ENCODE measurements around the gene PHC3. TPM values are rescaled to one million over a fixed set of nuclear protein-coding genes. Genes with fewer than 3 reads are reported as not detected.

The PHC3 gene
- polyA plus RNA-seq, 2 of the 4 experiments (the other 2 are of a cell fraction) = 10.8 to 49.1 TPM

GRCh38 chr3:170063691-170064090, 117.8 kb downstream of the PHC3 start (continued):
- TF ChIP-seq REST (IDR thresholded peaks at IDR 0.05) (no peak), ZFP36 (IDR thresholded peaks at IDR 0.05; ENCODE audit: borderline replicate concordance, partially characterized antibody) (no peak), CBX8 (IDR thresholded peaks at IDR 0.05) (no peak), MYC (IDR thresholded peaks at IDR 0.05; ENCODE audit: borderline replicate concordance, low read length) (no peak), TFCP2L1 (CRISPR knock-in tag; IDR thresholded peaks at IDR 0.05) (no peak), KDM1A (IDR thresholded peaks at IDR 0.05; ENCODE audit: low read depth) (no peak), CBX2 (IDR thresholded peaks at IDR 0.05; ENCODE audit: borderline replicate concordance, low read depth) (no peak)

- 0 out of 3 replicates have a peak, but pooled peaks have one; percentile 17 for TF ChIP-seq CTCF (IDR thresholded peaks at IDR 0.05)
- no peak for TF ChIP-seq CBX8 (IDR thresholded peaks at IDR 0.05)
- no peak for DNase-seq (ENCODE audit: low read depth in 1 of 2, low spot score in 1 of 2)
- Histone ChIP-seq H3K4me1 (no peaks in the 10 kb centered on the region), H3K4me3 (no peak overlapping the region), H3K9me3 (no peaks in the 10 kb centered on the region), H3K27ac (no peak overlapping the region), H3K4me2 (no peak overlapping the region)
- ChIA-PET CTCF (interaction anchor here (0.6 to 1.3 kb wide), 2 partner anchors 25 to 51 kb away, joined by 3 to 4 read pairs; partner anchors contain the start of gene GPR160), POLR2A (no interaction called here)
- 80% methylated on average over 16 of the region's 16 CpGs for WGBS (ENCODE audit: missing lambda C conversion rate)
- ATAC-seq = peak in 1 of 2 experiments; percentile 62; a peak in 3 of 6 replicates
- FAIRE-seq = no peak
Observed at GRCh38 chr3:170062769-170063168, 118.8 kb downstream of the PHC3 start.

- H3K4me1 ChIP-seq = no peaks in the 10 kb centered on the region
- FAIRE-seq = no peak
- CTCF ChIA-PET = interaction anchor here (0.6 to 1.3 kb wide), 2 partner anchors 25 to 51 kb away, joined by 3 to 4 read pairs; partner anchors contain the start of gene GPR160
- 89% methylated on average over 18 of the region's 20 CpGs for WGBS (ENCODE audit: missing lambda C conversion rate)
- no peak overlapping the region for H3K27ac ChIP-seq
- H3K4me3 ChIP-seq = no peak overlapping the region
- DNase-seq (ENCODE audit: low read depth in 1 of 2, low spot score in 1 of 2) = no peak
- POLR2A ChIA-PET = no interaction called here
- H3K4me2 ChIP-seq = no peak overlapping the region
- no peak for ATAC-seq
- no peaks in the 10 kb centered on the region for H3K9me3 ChIP-seq
- TF ChIP-seq ATOH8 (CRISPR knock-in tag; IDR thresholded peaks at IDR 0.05; ENCODE audit: low read depth) (no peak), MAFK (IDR thresholded peaks at IDR 0.05; ENCODE audit: partially characterized antibody) (no peak), RNF2 (IDR thresholded peaks at IDR 0.05; ENCODE audit: borderline replicate concordance, low read depth) (no peak), KDM1A (IDR thresholded peaks at IDR 0.05; ENCODE audit: low read depth) (no peak), POLR2A (IDR thresholded peaks at IDR 0.05; ENCODE audit: low read length) (no peak), NR3C1 (IDR thresholded peaks at IDR 0.05) (no peak), FOSB (CRISPR knock-in tag; IDR thresholded peaks at IDR 0.05) (no peak), MAZ (IDR thresholded peaks at IDR 0.05; ENCODE audit: borderline replicate concordance, low read depth, low read length) (no peak), PHF8 (IDR thresholded peaks at IDR 0.05; ENCODE audit: borderline replicate concordance, low read depth) (no peak), HMGXB4 (CRISPR knock-in tag; IDR thresholded peaks at IDR 0.05; ENCODE audit: borderline replicate concordance) (no peak), MYC (IDR thresholded peaks at IDR 0.05; ENCODE audit: borderline replicate concordance, low read length) (no peak), FOXS1 (CRISPR knock-in tag; IDR thresholded peaks at IDR 0.05) (no peak), CHD4 (IDR thresholded peaks at IDR 0.05; ENCODE audit: borderline replicate concordance) (no peak), E2F6 (IDR thresholded peaks at IDR 0.05; ENCODE audit: borderline replicate concordance, low read depth) (no peak), ELK1 (IDR thresholded peaks at IDR 0.05; ENCODE audit: low read depth, low read length) (no peak), HES2 (IDR thresholded peaks at IDR 0.05) (no peak), HEYL (CRISPR knock-in tag; IDR thresholded peaks at IDR 0.05) (no peak)
Observed at GRCh38 chr3:170062068-170062467, 119.5 kb downstream of the PHC3 start.

Measured in A549 (cell line).